Stimulated activated naive CD4-positive, alpha-beta T cell (primary cell): ENCODE results near the gene BTD.
"Not testable (repeated sequence)": the region's sequence is repeated elsewhere in the genome, so short reads cannot be mapped to it uniquely, and the experiment has no call there.

ENCODE experiments used
- DNase-seq, 6 experiments: peaks; one replicate each; lab custom pipeline; 2025; lab: John Stamatoyannopoulos, UW

The BTD gene

GRCh38 chr3:15601399-15602145 is at the start of gene BTD, which contains the start of gene HACL1:
BTD (plus strand) TSS chr3:15601745; CDS start chr3:15635440, 33,695 bp downstream.
HACL1 (minus strand) TSS chr3:15601569; CDS start chr3:15601463, 106 bp downstream.
- DNase-seq = no peak

GRCh38 chr3:15551902-15552301 is 49.6 kb upstream of the BTD start:
- DNase-seq = no peak

- no peak for DNase-seq
Observed at GRCh38 chr3:15553749-15554148, 47.8 kb upstream of the BTD start.

GRCh38 chr3:15556512-15556911 is 45.0 kb upstream of the BTD start:
- DNase-seq = no peak

- DNase-seq = peak in 4 of 6 experiments; percentile 6 to 68 (median 32)
Observed at GRCh38 chr3:15557511-15557946, 44.0 kb upstream of the BTD start.

GRCh38 chr3:15558581-15558980 is 43.0 kb upstream of the BTD start:
- DNase-seq = no peak

- no peak for DNase-seq
Observed at GRCh38 chr3:15562560-15562959, 39.0 kb upstream of the BTD start.

GRCh38 chr3:15563190-15563589 is 38.4 kb upstream of the BTD start:
- DNase-seq = no peak

- no peak for DNase-seq
Observed at GRCh38 chr3:15572138-15572537, 29.4 kb upstream of the BTD start.

- no peak for DNase-seq
Observed at GRCh38 chr3:15575446-15575845, 26.1 kb upstream of the BTD start.

GRCh38 chr3:15576475-15576874 is 25.1 kb upstream of the BTD start:
- no peak for DNase-seq

- DNase-seq = no peak
Observed at GRCh38 chr3:15578289-15578867, 23.2 kb upstream of the BTD start.

- no peak for DNase-seq
Observed at GRCh38 chr3:15579051-15579450, 22.5 kb upstream of the BTD start.

- DNase-seq = no peak
Observed at GRCh38 chr3:15581471-15582394, 19.8 kb upstream of the BTD start.

GRCh38 chr3:15585111-15585845 is 16.3 kb upstream of the BTD start:
- no peak for DNase-seq

- DNase-seq = no peak
Observed at GRCh38 chr3:15591242-15591641, 10.3 kb upstream of the BTD start.

- no peak for DNase-seq
Observed at GRCh38 chr3:15591928-15592327, 9.6 kb upstream of the BTD start.

- no peak for DNase-seq
Observed at GRCh38 chr3:15592968-15593367, 8.6 kb upstream of the BTD start.

GRCh38 chr3:15595955-15596354 is 5.6 kb upstream of the BTD start:
- no peak for DNase-seq

- DNase-seq = no peak
Observed at GRCh38 chr3:15601046-15601398, 523 bp upstream of the BTD start.

GRCh38 chr3:15602146-15602536 is 596 bp downstream of the BTD start:
- no peak for DNase-seq

GRCh38 chr3:15602816-15603215 is 1.3 kb downstream of the BTD start:
- not testable (repeated sequence) for DNase-seq
